GM23338 (cell line): ENCODE data around the gene RAB33A. TPM values are rescaled to one million over a fixed set of nuclear protein-coding genes. Genes with fewer than 3 reads are reported as not detected.

Experiments used
- ATAC-seq: fragments of 200-7000 bp; cut with Tn5 transposase; 3 replicates; pipeline ENCODE4 v1.9.1; 2020
- DNase-seq: peaks from one replicate; pipeline ENCODE4 v3.0.0-alpha.2; 2015; ENCODE audit warnings: low spot score
- H2AFZ ChIP-seq: fragments of 200-600 bp; sonication (generic); 2 replicates; pipeline ENCODE4 v1.8.0; 2016; ENCODE audit warnings: antibody characterized with exemption, mild to moderate bottlenecking, moderate library complexity
- H3F3A ChIP-seq: fragments of 200-600 bp; sonication (generic); replicated peaks from 2 replicates; pipeline ENCODE4 v1.8.0; 2017; ENCODE audit warnings: antibody characterized with exemption, mixed run types, low read depth
- H3K27ac ChIP-seq: fragments of 200-600 bp; sonication (generic); 2 replicates; pipeline ENCODE4 v1.6.1; 2016; ENCODE audit warnings: low read depth
- H3K27me3 ChIP-seq: fragments of 200-600 bp; sonication (generic); 2 replicates; pipeline ENCODE4 v1.8.0; 2016; ENCODE audit warnings: mild to moderate bottlenecking, mixed run types, moderate library complexity; ENCODE audit not compliant: insufficient read depth
- H3K36me3 ChIP-seq: fragments of 200-600 bp; sonication (generic); 2 replicates; pipeline ENCODE4 v1.8.0; 2016; ENCODE audit warnings: mild to moderate bottlenecking; ENCODE audit not compliant: insufficient read depth
- H3K4me1 ChIP-seq: fragments of 200-600 bp; sonication (generic); 2 replicates; pipeline ENCODE4 v1.8.0; 2016; ENCODE audit warnings: mild to moderate bottlenecking, moderate library complexity; ENCODE audit not compliant: insufficient read depth
- H3K4me2 ChIP-seq: fragments of 200-600 bp; sonication (generic); 2 replicates; pipeline ENCODE4 v1.7.1; 2017; ENCODE audit warnings: mixed run types
- H3K4me3 ChIP-seq: fragments of 200-600 bp; sonication (generic); 2 replicates; pipeline ENCODE4 v1.6.1; 2016; ENCODE audit warnings: mixed run types
- H3K79me2 ChIP-seq: fragments of 200-600 bp; sonication (generic); replicated peaks from 2 replicates; pipeline ENCODE4 v1.8.0; 2017; ENCODE audit warnings: mild to moderate bottlenecking; ENCODE audit not compliant: insufficient read depth
- H3K9me2 ChIP-seq: fragments of 200-600 bp; sonication (generic); 2 replicates; pipeline ENCODE4 v1.8.0; 2017; ENCODE audit not compliant: insufficient read depth
- H4K20me1 ChIP-seq: fragments of 200-600 bp; sonication (generic); replicated peaks from 2 replicates; pipeline ENCODE4 v1.8.0; 2017; ENCODE audit warnings: mild to moderate bottlenecking; ENCODE audit not compliant: insufficient read depth
- H3K27ac Mint-ChIP-seq: 2 replicates; pipeline ENCODE4 v1.8.0; 2020; ENCODE audit warnings: inconsistent platforms, mild to moderate bottlenecking, moderate library complexity, mixed read lengths
- H3K27me3 Mint-ChIP-seq: 3 replicates; pipeline ENCODE4 v1.8.0; 2022; ENCODE audit warnings: low read depth, mild to moderate bottlenecking, moderate library complexity, mixed read lengths, inconsistent platforms; ENCODE audit not compliant: insufficient read depth, poor library complexity
- H3K36me3 Mint-ChIP-seq: 3 replicates; pipeline ENCODE4 v1.8.0; 2021; ENCODE audit warnings: low read depth, mild to moderate bottlenecking, inconsistent platforms, moderate library complexity, mixed read lengths
- H3K4me1 Mint-ChIP-seq: 3 replicates; pipeline ENCODE4 v1.8.0; 2020; ENCODE audit warnings: mild to moderate bottlenecking, inconsistent platforms, mixed read lengths
- H3K4me3 Mint-ChIP-seq: 3 replicates; pipeline ENCODE4 v1.8.0; 2021; ENCODE audit warnings: moderate library complexity, mild to moderate bottlenecking, inconsistent platforms, mixed read lengths
- H3K9me3 Mint-ChIP-seq: 3 replicates; pipeline ENCODE4 v1.8.0; 2020; ENCODE audit warnings: moderate library complexity, mild to moderate bottlenecking, inconsistent platforms, mixed read lengths
- EZH2phosphoT487 ChIP-seq: fragments of 200-600 bp; sonication (generic); IDR thresholded peaks from one replicate; pipeline ENCODE4 v1.8.1; 2018; ENCODE audit warnings: antibody characterized with exemption; ENCODE audit not compliant: unreplicated experiment
- JUNB ChIP-seq: IDR thresholded peaks from one replicate; pipeline ENCODE4 v1.6.1; 2016; ENCODE audit warnings: antibody characterized with exemption; ENCODE audit not compliant: unreplicated experiment
- NANOG ChIP-seq: IDR thresholded peaks from 2 replicates; pipeline ENCODE4 v1.6.1; 2016; ENCODE audit warnings: antibody characterized with exemption, borderline replicate concordance
- STAT1 ChIP-seq: IDR thresholded peaks from one replicate; pipeline ENCODE4 v1.6.1; 2016; ENCODE audit warnings: antibody characterized with exemption; ENCODE audit not compliant: unreplicated experiment
- ZNF114 ChIP-seq: fragments of 250-450 bp; sonication (Bioruptor Pico); IDR thresholded peaks from 2 replicates; pipeline ENCODE4 v1.5.0; 2020; ENCODE audit warnings: mild to moderate bottlenecking, moderate library complexity
- ZNF331 ChIP-seq: fragments of 250-450 bp; sonication (Bioruptor Pico); IDR thresholded peaks from 2 replicates; pipeline ENCODE4 v1.5.0; 2020; ENCODE audit warnings: low read depth, mild to moderate bottlenecking, moderate library complexity
- polyA plus RNA-seq: library from polyadenylated mRNA; unstranded; fragments of >200 nt; fragmentation: Nextera tagmentation; extraction: Ambion mirVana; gene quantifications from 2 replicates; pipeline ENCODE4 v1.2.1, GENCODE V29; 2016
- total RNA-seq: library from RNA; depleted of rRNA; stranded (reverse); fragments of >200 nt; shearing (Covaris generic); gene quantifications from 2 replicates; pipeline ENCODE4 v1.2.3, GENCODE V29; 2014
- TF ChIP-seq, protein P1 (sequence below): IDR thresholded peaks from 2 replicates; pipeline ENCODE4 v1.6.1; 2016; ENCODE audit warnings: antibody characterized with exemption
- TF ChIP-seq, protein P2 (sequence below): fragments of 250-450 bp; sonication (Bioruptor Pico); IDR thresholded peaks from 2 replicates; pipeline ENCODE4 v1.5.0; 2020; ENCODE audit warnings: mild to moderate bottlenecking, moderate library complexity
- TF ChIP-seq, protein P3 (sequence below): IDR thresholded peaks from one replicate; pipeline ENCODE4 v1.6.1; 2018; ENCODE audit warnings: antibody characterized with exemption; ENCODE audit not compliant: unreplicated experiment

RAB33A gene
- total and polyA plus RNA-seq, 2 experiments from 2014 or later, result 5.5 to 6.5 TPM

DNA sequence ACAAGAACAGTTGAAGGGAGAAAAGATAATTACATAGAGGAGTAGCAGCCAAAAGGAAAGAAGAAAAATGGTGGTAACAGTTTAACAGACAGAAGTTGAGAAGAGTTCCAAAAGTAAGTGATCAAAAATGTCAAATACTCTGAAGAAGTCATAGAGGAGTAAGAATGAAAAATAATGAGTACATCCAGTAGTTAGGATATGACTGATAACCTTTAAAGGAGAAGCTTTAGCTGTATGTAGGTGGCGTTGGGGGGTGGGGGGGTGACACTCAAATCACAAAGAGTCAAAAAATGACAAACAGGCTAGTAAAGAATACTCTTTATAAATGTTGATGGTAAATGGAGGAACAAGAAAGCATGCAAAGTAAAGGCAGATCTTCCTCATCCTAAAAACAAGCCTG is 40.6 kb downstream of the RAB33A start:
- Histone ChIP-seq H3K4me2 (no peak overlapping the region), H3K36me3 (peaks cover 17% of the 10 kb centered on the region; the same call in 1 of the 2 replicates), H3K27ac (no peak overlapping the region), H3K4me3 (no peak overlapping the region), H4K20me1 (no peaks in the 10 kb centered on the region), H3K27me3 (no peaks in the 10 kb centered on the region), H3K79me2 (no peaks in the 10 kb centered on the region), H3K4me1 (no peaks in the 10 kb centered on the region), H3K9me2 (no peaks in the 10 kb centered on the region), H3F3A (no peaks in the 10 kb centered on the region), H2AFZ (no peak overlapping the region)
- DNase-seq, result no peak
- H3K4me1 Mint-ChIP-seq, result no peaks in the 10 kb centered on the region
- H3K4me3 Mint-ChIP-seq, result no peak overlapping the region
- H3K9me3 Mint-ChIP-seq, result no peaks in the 10 kb centered on the region
- no peak for ATAC-seq
- no peak overlapping the region for H3K27ac Mint-ChIP-seq
- H3K36me3 Mint-ChIP-seq, result peaks cover 61% of the 10 kb centered on the region
- no peaks in the 10 kb centered on the region for H3K27me3 Mint-ChIP-seq
- TF ChIP-seq, protein P1, sequence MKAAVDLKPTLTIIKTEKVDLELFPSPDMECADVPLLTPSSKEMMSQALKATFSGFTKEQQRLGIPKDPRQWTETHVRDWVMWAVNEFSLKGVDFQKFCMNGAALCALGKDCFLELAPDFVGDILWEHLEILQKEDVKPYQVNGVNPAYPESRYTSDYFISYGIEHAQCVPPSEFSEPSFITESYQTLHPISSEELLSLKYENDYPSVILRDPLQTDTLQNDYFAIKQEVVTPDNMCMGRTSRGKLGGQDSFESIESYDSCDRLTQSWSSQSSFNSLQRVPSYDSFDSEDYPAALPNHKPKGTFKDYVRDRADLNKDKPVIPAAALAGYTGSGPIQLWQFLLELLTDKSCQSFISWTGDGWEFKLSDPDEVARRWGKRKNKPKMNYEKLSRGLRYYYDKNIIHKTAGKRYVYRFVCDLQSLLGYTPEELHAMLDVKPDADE, result no peak

DNA sequence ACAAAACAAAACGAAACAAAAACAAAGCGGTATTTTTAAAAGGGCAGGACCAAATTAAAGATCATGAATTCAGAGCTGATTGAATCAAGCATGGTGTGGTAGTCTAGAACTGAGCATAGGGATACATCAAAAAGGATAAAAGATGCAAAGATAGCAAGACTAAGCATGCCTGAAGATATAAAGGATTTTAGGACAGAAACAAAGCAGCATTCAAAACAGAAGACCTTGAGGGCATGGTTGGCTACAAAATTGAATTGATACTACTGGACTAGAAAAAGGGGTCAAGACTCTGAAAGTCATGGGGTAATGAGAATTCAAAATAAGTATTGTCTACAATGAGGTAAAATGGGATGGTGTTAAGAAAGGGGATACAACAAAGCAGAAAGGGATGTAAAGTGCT is 41.6 kb downstream of the RAB33A start:
- no peaks in the 10 kb centered on the region for H3K9me2 ChIP-seq
- H3K4me3 ChIP-seq, result no peak overlapping the region
- TF ChIP-seq NANOG (no peak), ZNF114 (CRISPR knock-in tag) (no peak), ZNF331 (CRISPR knock-in tag) (no peak), JUNB (no peak), EZH2phosphoT487 (no peak), STAT1 (no peak)
- TF ChIP-seq, protein P2, sequence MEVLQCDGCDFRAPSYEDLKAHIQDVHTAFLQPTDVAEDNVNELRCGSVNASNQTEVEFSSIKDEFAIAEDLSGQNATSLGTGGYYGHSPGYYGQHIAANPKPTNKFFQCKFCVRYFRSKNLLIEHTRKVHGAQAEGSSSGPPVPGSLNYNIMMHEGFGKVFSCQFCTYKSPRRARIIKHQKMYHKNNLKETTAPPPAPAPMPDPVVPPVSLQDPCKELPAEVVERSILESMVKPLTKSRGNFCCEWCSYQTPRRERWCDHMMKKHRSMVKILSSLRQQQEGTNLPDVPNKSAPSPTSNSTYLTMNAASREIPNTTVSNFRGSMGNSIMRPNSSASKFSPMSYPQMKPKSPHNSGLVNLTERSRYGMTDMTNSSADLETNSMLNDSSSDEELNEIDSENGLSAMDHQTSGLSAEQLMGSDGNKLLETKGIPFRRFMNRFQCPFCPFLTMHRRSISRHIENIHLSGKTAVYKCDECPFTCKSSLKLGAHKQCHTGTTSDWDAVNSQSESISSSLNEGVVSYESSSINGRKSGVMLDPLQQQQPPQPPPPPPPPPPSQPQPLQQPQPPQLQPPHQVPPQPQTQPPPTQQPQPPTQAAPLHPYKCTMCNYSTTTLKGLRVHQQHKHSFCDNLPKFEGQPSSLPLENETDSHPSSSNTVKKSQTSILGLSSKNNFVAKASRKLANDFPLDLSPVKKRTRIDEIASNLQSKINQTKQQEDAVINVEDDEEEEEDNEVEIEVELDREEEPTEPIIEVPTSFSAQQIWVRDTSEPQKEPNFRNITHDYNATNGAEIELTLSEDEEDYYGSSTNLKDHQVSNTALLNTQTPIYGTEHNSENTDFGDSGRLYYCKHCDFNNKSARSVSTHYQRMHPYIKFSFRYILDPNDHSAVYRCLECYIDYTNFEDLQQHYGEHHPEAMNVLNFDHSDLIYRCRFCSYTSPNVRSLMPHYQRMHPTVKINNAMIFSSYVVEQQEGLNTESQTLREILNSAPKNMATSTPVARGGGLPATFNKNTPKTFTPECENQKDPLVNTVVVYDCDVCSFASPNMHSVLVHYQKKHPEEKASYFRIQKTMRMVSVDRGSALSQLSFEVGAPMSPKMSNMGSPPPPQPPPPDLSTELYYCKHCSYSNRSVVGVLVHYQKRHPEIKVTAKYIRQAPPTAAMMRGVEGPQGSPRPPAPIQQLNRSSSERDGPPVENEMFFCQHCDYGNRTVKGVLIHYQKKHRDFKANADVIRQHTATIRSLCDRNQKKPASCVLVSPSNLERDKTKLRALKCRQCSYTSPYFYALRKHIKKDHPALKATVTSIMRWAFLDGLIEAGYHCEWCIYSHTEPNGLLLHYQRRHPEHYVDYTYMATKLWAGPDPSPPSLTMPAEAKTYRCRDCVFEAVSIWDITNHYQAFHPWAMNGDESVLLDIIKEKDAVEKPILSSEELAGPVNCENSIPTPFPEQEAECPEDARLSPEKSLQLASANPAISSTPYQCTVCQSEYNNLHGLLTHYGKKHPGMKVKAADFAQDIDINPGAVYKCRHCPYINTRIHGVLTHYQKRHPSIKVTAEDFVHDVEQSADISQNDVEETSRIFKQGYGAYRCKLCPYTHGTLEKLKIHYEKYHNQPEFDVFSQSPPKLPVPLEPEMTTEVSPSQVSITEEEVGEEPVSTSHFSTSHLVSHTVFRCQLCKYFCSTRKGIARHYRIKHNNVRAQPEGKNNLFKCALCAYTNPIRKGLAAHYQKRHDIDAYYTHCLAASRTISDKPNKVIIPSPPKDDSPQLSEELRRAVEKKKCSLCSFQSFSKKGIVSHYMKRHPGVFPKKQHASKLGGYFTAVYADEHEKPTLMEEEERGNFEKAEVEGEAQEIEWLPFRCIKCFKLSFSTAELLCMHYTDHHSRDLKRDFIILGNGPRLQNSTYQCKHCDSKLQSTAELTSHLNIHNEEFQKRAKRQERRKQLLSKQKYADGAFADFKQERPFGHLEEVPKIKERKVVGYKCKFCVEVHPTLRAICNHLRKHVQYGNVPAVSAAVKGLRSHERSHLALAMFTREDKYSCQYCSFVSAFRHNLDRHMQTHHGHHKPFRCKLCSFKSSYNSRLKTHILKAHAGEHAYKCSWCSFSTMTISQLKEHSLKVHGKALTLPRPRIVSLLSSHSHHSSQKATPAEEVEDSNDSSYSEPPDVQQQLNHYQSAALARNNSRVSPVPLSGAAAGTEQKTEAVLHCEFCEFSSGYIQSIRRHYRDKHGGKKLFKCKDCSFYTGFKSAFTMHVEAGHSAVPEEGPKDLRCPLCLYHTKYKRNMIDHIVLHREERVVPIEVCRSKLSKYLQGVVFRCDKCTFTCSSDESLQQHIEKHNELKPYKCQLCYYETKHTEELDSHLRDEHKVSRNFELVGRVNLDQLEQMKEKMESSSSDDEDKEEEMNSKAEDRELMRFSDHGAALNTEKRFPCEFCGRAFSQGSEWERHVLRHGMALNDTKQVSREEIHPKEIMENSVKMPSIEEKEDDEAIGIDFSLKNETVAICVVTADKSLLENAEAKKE (CRISPR knock-in tag), result no peak
- TF ChIP-seq, protein P1, result no peak
- TF ChIP-seq, protein P3, sequence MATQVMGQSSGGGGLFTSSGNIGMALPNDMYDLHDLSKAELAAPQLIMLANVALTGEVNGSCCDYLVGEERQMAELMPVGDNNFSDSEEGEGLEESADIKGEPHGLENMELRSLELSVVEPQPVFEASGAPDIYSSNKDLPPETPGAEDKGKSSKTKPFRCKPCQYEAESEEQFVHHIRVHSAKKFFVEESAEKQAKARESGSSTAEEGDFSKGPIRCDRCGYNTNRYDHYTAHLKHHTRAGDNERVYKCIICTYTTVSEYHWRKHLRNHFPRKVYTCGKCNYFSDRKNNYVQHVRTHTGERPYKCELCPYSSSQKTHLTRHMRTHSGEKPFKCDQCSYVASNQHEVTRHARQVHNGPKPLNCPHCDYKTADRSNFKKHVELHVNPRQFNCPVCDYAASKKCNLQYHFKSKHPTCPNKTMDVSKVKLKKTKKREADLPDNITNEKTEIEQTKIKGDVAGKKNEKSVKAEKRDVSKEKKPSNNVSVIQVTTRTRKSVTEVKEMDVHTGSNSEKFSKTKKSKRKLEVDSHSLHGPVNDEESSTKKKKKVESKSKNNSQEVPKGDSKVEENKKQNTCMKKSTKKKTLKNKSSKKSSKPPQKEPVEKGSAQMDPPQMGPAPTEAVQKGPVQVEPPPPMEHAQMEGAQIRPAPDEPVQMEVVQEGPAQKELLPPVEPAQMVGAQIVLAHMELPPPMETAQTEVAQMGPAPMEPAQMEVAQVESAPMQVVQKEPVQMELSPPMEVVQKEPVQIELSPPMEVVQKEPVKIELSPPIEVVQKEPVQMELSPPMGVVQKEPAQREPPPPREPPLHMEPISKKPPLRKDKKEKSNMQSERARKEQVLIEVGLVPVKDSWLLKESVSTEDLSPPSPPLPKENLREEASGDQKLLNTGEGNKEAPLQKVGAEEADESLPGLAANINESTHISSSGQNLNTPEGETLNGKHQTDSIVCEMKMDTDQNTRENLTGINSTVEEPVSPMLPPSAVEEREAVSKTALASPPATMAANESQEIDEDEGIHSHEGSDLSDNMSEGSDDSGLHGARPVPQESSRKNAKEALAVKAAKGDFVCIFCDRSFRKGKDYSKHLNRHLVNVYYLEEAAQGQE, result no peak
- H4K20me1 ChIP-seq, result no peaks in the 10 kb centered on the region
- Mint-ChIP-seq H3K4me3 (no peak overlapping the region), H3K27me3 (no peaks in the 10 kb centered on the region), H3K27ac (no peak overlapping the region), H3K4me1 (no peaks in the 10 kb centered on the region), H3K36me3 (peaks cover 56% of the 10 kb centered on the region), H3K9me3 (no peaks in the 10 kb centered on the region)
- H3K27me3 ChIP-seq, result no peaks in the 10 kb centered on the region
- H3K27ac ChIP-seq, result no peak overlapping the region
- H3K79me2 ChIP-seq, result no peaks in the 10 kb centered on the region
- no peaks in the 10 kb centered on the region for H3F3A ChIP-seq
- DNase-seq (no peak), ATAC-seq (no peak)
- no peak overlapping the region for H3K4me2 ChIP-seq
- no peak overlapping the region for H2AFZ ChIP-seq
- no peaks in the 10 kb centered on the region for H3K4me1 ChIP-seq
- peaks cover 17% of the 10 kb centered on the region; the same call in 1 of the 2 replicates for H3K36me3 ChIP-seq
